ENCODE measurements around the gene SGTA. TPM values are rescaled to one million over a fixed set of nuclear protein-coding genes. Genes with fewer than 3 reads are reported as not detected.

SGTA gene
- total and polyA plus RNA-seq, 2 donors from 2014 or later, result 50.4 to 66.2 TPM

DNA sequence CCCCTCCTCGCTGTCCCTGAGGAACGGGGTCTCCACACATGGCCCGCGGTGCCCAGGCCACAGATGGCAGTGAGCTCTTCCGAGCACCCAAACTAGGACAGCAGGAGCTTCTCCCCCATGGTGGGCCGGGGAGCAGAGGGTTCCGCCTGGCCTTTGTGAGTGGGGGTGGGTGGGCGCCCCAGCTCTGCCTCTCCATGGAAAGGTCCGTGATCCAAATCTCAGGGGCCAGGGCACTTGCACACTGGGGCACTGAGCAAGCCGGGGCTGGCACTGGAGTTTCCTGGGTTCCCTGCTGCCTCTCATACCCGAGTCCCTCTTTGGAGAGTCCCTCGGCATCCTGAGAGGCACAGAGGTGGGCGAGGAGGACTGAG is 59.7 kb downstream of the SGTA start:
- no peak for FAIRE-seq
- Histone ChIP-seq H3K27me3 (ENCODE audit: control insufficient read depth, insufficient read depth, low read length) (peaks cover 3% of the 10 kb centered on the region), H3K4me3 (ENCODE audit: low read length in 3 of 3) (no peak overlapping the region), H3K9ac (ENCODE audit: low read length in 3 of 3) (no peak overlapping the region), H3K9me3 (ENCODE audit: control insufficient read depth in 2 of 3, insufficient read depth in 1 of 3, low read length in 3 of 3) (no peaks in the 10 kb centered on the region), H3K36me3 (ENCODE audit: control insufficient read depth in 2 of 3, insufficient read depth in 3 of 3, low read length in 3 of 3) (no peaks in the 10 kb centered on the region), H3K4me1 (ENCODE audit: control insufficient read depth in 2 of 3, insufficient read depth in 2 of 3, low read depth in 1 of 3, low read length in 3 of 3) (peaks cover 0 to 14% (median 0%) of the 10 kb centered on the region in 3 donors), H3K27ac (ENCODE audit: low read depth in 2 of 2, low read length in 2 of 2) (peak overlapping the region in 1 of 2 donors; percentile 51)
- no peak for DNase-seq
- intact Hi-C loops (cut with DNase I), result no loop called here
- TF ChIP-seq, protein P1, sequence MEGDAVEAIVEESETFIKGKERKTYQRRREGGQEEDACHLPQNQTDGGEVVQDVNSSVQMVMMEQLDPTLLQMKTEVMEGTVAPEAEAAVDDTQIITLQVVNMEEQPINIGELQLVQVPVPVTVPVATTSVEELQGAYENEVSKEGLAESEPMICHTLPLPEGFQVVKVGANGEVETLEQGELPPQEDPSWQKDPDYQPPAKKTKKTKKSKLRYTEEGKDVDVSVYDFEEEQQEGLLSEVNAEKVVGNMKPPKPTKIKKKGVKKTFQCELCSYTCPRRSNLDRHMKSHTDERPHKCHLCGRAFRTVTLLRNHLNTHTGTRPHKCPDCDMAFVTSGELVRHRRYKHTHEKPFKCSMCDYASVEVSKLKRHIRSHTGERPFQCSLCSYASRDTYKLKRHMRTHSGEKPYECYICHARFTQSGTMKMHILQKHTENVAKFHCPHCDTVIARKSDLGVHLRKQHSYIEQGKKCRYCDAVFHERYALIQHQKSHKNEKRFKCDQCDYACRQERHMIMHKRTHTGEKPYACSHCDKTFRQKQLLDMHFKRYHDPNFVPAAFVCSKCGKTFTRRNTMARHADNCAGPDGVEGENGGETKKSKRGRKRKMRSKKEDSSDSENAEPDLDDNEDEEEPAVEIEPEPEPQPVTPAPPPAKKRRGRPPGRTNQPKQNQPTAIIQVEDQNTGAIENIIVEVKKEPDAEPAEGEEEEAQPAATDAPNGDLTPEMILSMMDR (IDR thresholded peaks at IDR 0.05; ENCODE audit: borderline replicate concordance, extremely low read depth, insufficient read depth), result no peak

GRCh38 chr19:2722541-2723344 is 60.3 kb downstream of the SGTA start:
- intact Hi-C loops (cut with DNase I), result no loop called here
- TF ChIP-seq, protein P1 (IDR thresholded peaks at IDR 0.05; ENCODE audit: borderline replicate concordance, extremely low read depth, insufficient read depth), result no peak
- H3K9ac ChIP-seq (ENCODE audit: low read length in 3 of 3), result peak overlapping the region in 1 of 3 donors; percentile 7
- H3K27me3 ChIP-seq (ENCODE audit: control insufficient read depth, insufficient read depth, low read length), result peaks cover 3% of the 10 kb centered on the region
- peaks cover 0 to 14% (median 0%) of the 10 kb centered on the region in 3 donors for H3K4me1 ChIP-seq (ENCODE audit: control insufficient read depth in 2 of 3, insufficient read depth in 2 of 3, low read depth in 1 of 3, low read length in 3 of 3)
- peak overlapping the region in 1 of 2 donors; percentile 51 for H3K27ac ChIP-seq (ENCODE audit: low read depth in 2 of 2, low read length in 2 of 2)
- DNase-seq (peak; percentile 25 to 94 (median 52)), FAIRE-seq (no peak)
- no peaks in the 10 kb centered on the region for H3K9me3 ChIP-seq (ENCODE audit: control insufficient read depth in 2 of 3, insufficient read depth in 1 of 3, low read length in 3 of 3)
- H3K36me3 ChIP-seq (ENCODE audit: control insufficient read depth in 2 of 3, insufficient read depth in 3 of 3, low read length in 3 of 3), result no peaks in the 10 kb centered on the region
- no peak overlapping the region for H3K4me3 ChIP-seq (ENCODE audit: low read length in 3 of 3)

DNA sequence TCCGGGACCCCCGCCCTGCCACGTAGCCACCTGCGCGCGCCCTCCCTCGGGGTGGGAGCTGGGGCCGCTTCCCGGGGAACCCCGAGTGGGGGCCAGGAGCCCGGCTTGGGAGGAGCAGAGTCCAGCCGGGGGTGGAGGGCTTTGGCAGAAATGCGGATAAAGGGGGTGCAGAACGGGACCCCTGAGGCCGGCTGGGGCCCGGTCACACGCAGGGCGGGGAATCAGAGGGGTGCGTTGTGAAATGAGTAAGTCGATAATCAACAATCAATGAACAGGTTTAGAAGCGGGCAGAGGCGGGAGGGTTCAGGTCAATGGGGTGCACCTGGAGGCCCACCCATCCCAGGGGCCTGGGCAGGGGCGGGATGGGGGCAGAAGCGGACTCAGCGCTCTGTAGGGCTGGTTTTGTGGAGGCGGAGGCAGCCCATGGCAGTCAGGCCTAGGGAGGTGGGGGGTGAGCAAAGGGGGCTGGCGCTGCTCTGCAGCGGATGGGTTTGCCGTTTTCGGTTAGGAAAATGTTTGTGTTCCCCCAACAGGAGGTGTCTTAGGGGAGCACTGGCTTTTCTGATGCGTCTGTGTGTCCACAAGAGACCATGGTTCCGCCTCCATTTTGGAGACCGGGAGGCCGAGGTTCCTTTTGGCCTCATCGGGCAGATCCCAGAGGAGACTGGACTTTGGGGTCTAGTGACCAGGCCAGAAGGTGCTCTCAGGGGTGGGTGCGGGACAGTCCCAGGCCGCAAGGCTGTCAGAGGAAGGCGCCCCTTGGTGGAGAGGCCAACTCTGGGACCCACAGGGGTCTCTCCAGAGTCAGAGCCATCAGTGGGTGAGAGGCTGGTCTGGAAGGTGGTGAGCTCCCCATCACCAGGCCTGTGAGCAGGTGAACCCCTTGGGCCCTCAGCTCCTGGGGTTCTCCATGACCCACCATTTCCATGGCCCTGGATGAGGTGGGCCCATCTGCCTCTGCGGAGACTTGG is 61.2 kb downstream of the SGTA start:
- FAIRE-seq (no peak), DNase-seq (peak in 2 of 5 donors; percentile 59 to 70)
- peaks cover 0 to 14% (median 0%) of the 10 kb centered on the region in 3 donors for H3K4me1 ChIP-seq (ENCODE audit: control insufficient read depth in 2 of 3, insufficient read depth in 2 of 3, low read depth in 1 of 3, low read length in 3 of 3)
- H3K36me3 ChIP-seq (ENCODE audit: control insufficient read depth in 2 of 3, insufficient read depth in 3 of 3, low read length in 3 of 3), result no peaks in the 10 kb centered on the region
- no peak overlapping the region for H3K27ac ChIP-seq (ENCODE audit: low read depth in 2 of 2, low read length in 2 of 2)
- intact Hi-C loops (cut with DNase I), result no loop called here
- H3K9me3 ChIP-seq (ENCODE audit: control insufficient read depth in 2 of 3, insufficient read depth in 1 of 3, low read length in 3 of 3), result no peaks in the 10 kb centered on the region
- H3K4me3 ChIP-seq (ENCODE audit: low read length in 3 of 3), result no peak overlapping the region
- H3K27me3 ChIP-seq (ENCODE audit: control insufficient read depth, insufficient read depth, low read length), result peaks cover 3% of the 10 kb centered on the region
- TF ChIP-seq, protein P1 (IDR thresholded peaks at IDR 0.05; ENCODE audit: borderline replicate concordance, extremely low read depth, insufficient read depth), result no peak
- no peak overlapping the region for H3K9ac ChIP-seq (ENCODE audit: low read length in 3 of 3)

Data from kidney (tissue), 14 donors.